Fibroblast of skin of right biceps (primary cell): Measurements from ENCODE around the gene SIMC1.

Experiments used
- DNase-seq: peaks from one replicate; pipeline ENCODE4 v3.0.0-alpha.2; 2013

SIMC1 gene

DNA sequence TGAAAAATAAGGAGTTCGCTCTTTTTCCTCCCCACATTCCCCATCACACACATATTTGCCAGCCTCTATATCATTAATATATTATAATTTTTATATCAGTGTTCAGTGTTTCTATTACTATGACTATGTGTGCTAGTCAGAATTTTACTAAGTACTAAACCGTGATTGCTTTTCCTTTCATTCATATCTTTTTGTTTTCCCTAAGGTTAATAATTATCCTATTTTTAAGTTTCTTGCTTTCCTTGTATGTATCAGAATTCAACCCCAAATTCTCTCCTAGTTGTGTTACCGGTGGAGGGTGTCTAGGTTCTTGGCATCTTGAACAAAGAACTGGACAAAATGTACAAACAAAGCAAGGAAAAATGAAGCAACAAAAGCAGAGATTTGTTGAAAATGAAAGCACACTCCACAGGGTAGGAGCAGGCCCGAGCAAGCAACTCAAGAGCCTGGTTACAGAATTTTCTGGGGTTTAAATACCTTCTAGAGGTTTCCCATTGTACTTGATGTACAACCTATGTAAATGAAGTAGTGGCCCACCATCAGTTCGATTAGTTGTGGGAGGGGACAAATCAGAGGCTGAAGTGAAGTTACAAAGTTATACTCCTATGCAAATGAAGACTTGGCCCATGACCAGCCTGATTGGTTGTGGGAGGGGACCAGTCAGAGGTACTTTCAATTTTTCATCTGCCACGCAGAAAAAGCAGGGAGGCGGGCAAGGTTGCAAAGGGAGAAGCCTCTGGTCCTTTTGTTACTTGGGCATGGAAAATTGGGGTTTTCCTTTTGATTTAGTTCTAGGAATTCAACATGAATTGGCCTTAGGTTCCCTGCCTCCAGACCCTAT lies 79.5 kb downstream of the SIMC1 start:
- no peak for DNase-seq

- DNase-seq = peak; percentile 1
Measured at GRCh38 chr5:176319827-176320554, 81.8 kb downstream of the SIMC1 start.

DNA sequence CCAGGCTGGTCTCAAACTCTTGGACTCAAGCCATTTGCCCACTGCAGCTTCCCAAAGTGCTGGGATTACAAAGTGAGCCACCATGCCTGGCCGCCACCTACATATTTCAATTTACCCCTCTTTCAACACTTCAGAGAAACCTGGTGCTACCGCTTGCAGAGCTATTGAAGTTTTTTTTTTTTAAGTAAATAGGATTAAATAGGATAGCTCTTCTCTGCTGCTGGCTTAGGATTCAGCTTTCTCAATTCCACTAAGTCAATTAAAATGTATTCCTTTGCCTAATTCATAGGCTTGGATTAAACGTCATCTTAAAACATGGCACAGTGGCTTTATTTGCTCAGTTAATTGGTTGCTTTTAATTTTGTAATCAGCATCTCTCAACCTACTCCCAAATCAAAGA lies 82.4 kb downstream of the SIMC1 start:
- no peak for DNase-seq

GRCh38 chr5:176334031-176334770 lies 96.0 kb downstream of the SIMC1 start:
- no peak for DNase-seq

GRCh38 chr5:176337913-176338312 lies 99.7 kb downstream of the SIMC1 start:
- no peak for DNase-seq

DNA sequence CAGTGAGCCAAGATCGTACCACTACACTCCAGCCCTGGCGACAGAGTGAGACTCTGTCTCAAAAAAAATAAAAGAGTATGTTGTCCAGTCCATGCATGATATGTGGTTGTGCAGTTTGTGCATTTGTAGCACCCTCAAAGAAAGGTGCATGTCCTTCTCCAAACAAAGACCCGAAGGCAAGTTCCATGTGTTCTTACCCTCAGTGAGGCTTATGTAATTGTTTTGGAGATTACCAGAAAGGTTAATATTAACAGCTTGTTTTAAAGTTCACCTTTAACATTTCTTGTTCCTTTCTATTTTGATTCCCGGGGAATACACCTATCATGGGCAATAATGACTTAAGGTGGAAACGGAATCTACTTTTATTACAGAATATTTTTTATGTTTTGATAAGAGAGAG lies 101.1 kb downstream of the SIMC1 start:
- no peak for DNase-seq

DNA sequence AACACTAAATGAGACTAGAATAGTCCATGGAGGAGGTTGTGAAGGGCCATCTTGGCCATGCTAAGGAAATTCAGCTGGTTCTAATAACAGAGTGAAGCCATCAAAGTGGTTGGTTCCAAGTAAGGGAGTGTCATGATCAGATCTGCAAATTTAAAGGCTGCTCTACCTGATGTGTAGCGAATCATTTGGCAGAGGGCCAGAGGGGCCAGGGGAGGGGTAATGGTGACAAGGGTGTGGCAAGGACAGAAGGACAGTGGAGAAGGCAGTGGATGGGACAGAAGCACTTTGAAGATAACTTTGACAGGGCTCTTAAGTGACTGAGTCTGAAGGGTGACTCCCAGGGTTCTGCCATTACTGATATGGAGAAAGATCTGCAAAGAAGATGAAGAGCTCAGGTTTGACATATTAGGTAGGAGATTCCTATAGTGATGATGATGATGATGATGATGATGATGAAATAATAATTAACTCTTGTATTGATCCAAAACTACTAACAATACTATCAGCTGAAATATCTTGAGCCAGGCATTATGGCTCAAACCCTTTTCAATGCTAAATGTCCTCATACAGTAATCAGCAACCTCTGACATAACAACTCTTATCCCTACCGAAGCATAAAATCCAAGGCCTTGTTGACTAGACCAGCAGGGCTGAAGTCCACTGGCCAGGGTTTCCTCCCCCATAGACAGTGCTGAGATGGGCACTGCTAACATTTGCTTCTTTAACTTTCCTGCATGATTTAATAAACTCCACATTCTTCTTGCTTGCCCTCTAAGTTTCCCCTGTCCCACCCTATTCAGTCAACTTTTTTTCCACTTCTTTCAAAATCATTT lies 103.3 kb downstream of the SIMC1 start:
- no peak for DNase-seq

DNA sequence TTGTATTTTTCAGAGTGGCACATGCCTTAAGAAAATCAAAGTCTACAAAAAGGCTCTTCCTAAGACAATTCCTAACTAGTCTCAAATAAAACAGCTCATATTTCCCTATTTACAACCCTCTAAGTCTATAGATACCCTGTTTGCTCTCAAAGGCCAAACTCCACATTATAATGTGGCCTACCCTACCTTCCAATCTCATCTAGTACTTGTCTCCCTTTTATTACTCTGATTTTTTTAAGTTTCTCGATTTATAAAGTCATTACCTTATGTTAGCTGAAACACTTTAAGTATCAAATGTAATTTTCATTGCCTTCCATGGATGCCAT lies 103.9 kb downstream of the SIMC1 start:
- DNase-seq = no peak

DNA sequence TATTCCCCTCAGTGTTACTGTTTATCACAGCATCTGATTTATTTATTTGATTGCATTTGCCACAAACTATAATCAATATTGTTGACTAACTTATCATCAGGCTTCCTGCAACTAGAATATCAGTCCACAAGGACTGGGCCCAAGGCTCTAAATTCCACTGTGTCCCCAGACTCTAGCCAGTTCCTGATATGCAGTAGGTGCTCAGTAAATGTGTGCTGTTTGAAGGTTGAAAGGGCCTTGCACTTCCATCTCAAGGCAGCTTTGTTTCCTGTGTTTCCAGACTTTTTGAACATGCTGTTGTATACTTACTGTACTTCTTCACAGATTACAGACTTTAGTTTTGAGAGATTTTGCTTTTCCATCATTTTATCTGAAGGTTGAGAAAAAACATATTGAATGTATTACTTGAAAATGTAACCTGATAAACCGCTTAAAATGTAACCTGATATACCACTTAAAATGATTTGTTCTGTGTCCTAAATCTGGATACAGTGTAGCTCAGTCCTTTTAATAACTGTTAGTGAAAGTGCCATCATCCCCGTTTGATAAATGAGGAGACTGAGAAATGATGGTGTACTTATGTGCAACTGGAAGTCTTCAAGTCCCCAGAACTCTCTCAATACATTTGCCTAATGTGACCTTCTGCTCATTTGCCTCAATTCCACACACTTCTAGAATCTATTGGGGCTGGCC lies 104.7 kb downstream of the SIMC1 start:
- DNase-seq = no peak

GRCh38 chr5:176350416-176350815 lies 112.2 kb downstream of the SIMC1 start:
- DNase-seq = no peak

GRCh38 chr5:176352116-176352878 lies 114.1 kb downstream of the SIMC1 start:
- DNase-seq = no peak

GRCh38 chr5:176353533-176353932 lies 115.3 kb downstream of the SIMC1 start:
- no peak for DNase-seq

- DNase-seq = no peak
Measured at GRCh38 chr5:176355400-176356178, 117.4 kb downstream of the SIMC1 start.

- no peak for DNase-seq
Measured at GRCh38 chr5:176356179-176356566, 117.9 kb downstream of the SIMC1 start.

DNA sequence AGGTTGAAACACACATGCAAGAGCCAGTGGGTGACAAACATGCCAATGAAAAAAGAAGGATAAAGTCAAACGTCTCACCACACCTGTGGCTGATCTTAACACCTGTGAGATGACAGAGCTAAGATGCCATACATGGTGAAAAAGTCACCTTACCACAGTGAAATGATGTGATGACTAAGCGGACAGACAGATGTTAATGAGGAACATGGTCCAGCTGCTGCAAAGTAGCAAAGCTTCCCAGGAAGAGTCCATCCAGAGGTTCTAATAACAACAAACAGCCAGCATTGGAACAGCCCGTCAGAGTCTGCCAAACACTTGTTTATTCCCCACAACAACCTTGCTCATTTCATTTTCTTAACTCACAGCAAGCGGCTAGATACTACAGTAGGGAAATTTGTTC lies 121.4 kb downstream of the SIMC1 start:
- no peak for DNase-seq

- DNase-seq = peak; percentile 2
Measured at GRCh38 chr5:176360894-176361436, 122.7 kb downstream of the SIMC1 start.

DNA sequence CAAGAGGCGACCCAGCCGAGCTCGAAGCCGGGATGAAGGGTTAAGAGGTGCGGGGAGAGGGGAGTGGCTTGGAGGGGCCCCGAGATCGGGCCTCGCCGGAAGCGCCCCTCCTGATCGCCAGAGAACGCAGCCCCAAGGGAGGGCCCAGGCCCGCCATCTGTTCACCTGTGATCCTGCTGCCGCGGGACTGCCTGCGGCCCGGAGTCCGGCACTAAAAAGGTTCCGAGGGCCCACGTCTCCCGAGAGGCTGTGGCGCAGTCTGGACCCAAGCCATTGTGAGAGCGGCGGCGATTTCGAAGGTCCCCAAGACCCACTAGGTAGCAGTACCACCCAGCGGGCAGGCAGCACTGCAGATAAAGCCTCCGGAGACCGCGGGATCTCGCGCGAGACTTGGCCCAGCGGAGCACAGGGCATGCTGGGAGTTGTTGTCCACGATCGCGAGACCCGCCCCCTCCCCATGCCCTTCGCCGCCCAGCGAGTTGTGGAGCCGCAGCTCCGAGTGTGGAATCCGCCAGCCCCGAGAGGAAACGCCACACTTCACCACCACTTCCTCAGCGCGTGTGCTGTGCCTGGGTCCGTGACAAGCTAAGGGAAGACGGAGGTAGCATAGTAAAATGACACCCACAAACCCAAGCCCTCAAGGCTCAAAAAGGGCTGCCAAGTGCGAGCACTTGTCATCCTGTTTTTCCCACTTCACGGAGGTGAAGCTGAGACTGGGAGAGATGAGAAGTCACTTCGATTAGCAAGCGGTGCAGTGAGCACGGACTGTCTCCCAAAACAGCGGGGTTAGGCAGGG lies 123.4 kb downstream of the SIMC1 start, which contains the start of gene KIAA1191:
KIAA1191 (minus strand) TSS at position 328 of the 796 bp plus-strand sequence. CDS start 2,256 bp downstream, outside the sequence.
- DNase-seq = peak; percentile 87

GRCh38 chr5:176362233-176362490 lies 123.9 kb downstream of the SIMC1 start:
- no peak for DNase-seq

- DNase-seq = no peak
Measured at GRCh38 chr5:176364765-176365350, 126.6 kb downstream of the SIMC1 start.
